Measurements from ENCODE around the gene THOP1.

DNA sequence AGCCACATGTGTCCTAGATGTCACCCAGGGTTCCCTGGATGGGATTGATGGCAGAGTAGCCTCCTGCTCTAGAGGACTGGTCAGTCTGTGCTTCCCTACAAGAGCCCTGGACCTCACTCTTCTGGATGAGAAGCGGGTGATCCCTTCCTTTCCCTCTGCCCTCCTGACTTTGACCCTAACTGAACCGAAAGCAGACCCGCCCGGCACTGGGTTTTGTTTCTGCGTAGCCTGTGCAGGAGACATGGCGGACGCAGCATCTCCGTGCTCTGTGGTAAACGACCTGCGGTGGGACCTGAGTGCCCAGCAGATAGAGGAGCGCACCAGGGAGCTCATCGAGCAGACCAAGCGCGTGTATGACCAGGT, 4.9 kb downstream of the THOP1 start:
- TF ChIP-seq, protein P1, sequence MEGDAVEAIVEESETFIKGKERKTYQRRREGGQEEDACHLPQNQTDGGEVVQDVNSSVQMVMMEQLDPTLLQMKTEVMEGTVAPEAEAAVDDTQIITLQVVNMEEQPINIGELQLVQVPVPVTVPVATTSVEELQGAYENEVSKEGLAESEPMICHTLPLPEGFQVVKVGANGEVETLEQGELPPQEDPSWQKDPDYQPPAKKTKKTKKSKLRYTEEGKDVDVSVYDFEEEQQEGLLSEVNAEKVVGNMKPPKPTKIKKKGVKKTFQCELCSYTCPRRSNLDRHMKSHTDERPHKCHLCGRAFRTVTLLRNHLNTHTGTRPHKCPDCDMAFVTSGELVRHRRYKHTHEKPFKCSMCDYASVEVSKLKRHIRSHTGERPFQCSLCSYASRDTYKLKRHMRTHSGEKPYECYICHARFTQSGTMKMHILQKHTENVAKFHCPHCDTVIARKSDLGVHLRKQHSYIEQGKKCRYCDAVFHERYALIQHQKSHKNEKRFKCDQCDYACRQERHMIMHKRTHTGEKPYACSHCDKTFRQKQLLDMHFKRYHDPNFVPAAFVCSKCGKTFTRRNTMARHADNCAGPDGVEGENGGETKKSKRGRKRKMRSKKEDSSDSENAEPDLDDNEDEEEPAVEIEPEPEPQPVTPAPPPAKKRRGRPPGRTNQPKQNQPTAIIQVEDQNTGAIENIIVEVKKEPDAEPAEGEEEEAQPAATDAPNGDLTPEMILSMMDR (IDR thresholded peaks at IDR 0.05 in 2 of 3, conservative IDR thresholded peaks at IDR 0.05 in 1 of 3; ENCODE audit: control insufficient read depth in 2 of 3, extremely low read depth in 1 of 3, insufficient read depth in 1 of 3, low read depth in 3 of 3, low read length in 3 of 3) = no peak
- TF ChIP-seq HDAC2 (IDR thresholded peaks at IDR 0.05) (no peak), POLR2AphosphoS2 (IDR thresholded peaks at IDR 0.05; ENCODE audit: low read depth, low read length) (no peak), RBBP5 (conservative IDR thresholded peaks at IDR 0.05) (no peak), RAD51 (IDR thresholded peaks at IDR 0.05) (no peak), DPF2 (IDR thresholded peaks at IDR 0.05) (no peak), PRDM15 (CRISPR knock-in tag; IDR thresholded peaks at IDR 0.05) (no peak), TCF3 (IDR thresholded peaks at IDR 0.05; ENCODE audit: borderline replicate concordance, insufficient read depth, low read depth, low read length) (no peak), EGR1 (IDR thresholded peaks at IDR 0.05; ENCODE audit: borderline replicate concordance in 1 of 2, low read depth in 2 of 2, low read length in 2 of 2) (no peak), MTA3 (IDR thresholded peaks at IDR 0.05; ENCODE audit: borderline replicate concordance, low read length) (no peak), POLR2A (IDR thresholded peaks at IDR 0.05; ENCODE audit: low read depth, low read length) (no peak), TAF1 (IDR thresholded peaks at IDR 0.05; ENCODE audit: borderline replicate concordance, low read depth, low read length) (no peak)

Measured in GM12878 (cell line).